ENCODE data around the gene FLVCR2.
A peak's percentile ranks its signal among the peaks of the same experiment; 100 is the strongest.

Gene FLVCR2

GRCh38 chr14:75657331-75657730, 78.9 kb downstream of the FLVCR2 start:
- no peaks in the 10 kb centered on the region for H3K9me3 ChIP-seq (ENCODE audit: control insufficient read depth, low read depth, low read length)
- no peak overlapping the region for H3K4me3 ChIP-seq (ENCODE audit: low read length)
- H3K9ac ChIP-seq (ENCODE audit: low read length): no peak overlapping the region
- H3K36me3 ChIP-seq (ENCODE audit: control insufficient read depth, low read depth, low read length): peaks cover 35% of the 10 kb centered on the region
- H3K27ac ChIP-seq (ENCODE audit: low read length): no peak overlapping the region
- H3K27me3 ChIP-seq (ENCODE audit: control insufficient read depth, insufficient read depth, low read length): no peaks in the 10 kb centered on the region
- H3K4me1 ChIP-seq (ENCODE audit: control insufficient read depth, low read depth, low read length): peaks cover 6% of the 10 kb centered on the region

- H3K27ac ChIP-seq (ENCODE audit: low read length): no peak overlapping the region
- H3K27me3 ChIP-seq (ENCODE audit: control insufficient read depth, insufficient read depth, low read length): no peaks in the 10 kb centered on the region
- H3K9ac ChIP-seq (ENCODE audit: low read length): no peak overlapping the region
- H3K36me3 ChIP-seq (ENCODE audit: control insufficient read depth, low read depth, low read length): peaks cover 35% of the 10 kb centered on the region
- no peaks in the 10 kb centered on the region for H3K9me3 ChIP-seq (ENCODE audit: control insufficient read depth, low read depth, low read length)
- no peak overlapping the region for H3K4me3 ChIP-seq (ENCODE audit: low read length)
- H3K4me1 ChIP-seq (ENCODE audit: control insufficient read depth, low read depth, low read length): peaks cover 6% of the 10 kb centered on the region
Measured at GRCh38 chr14:75658957-75659356, 80.5 kb downstream of the FLVCR2 start.

GRCh38 chr14:75660238-75660629, 81.8 kb downstream of the FLVCR2 start:
- H3K27me3 ChIP-seq (ENCODE audit: control insufficient read depth, insufficient read depth, low read length): no peaks in the 10 kb centered on the region
- peaks cover 6% of the 10 kb centered on the region for H3K4me1 ChIP-seq (ENCODE audit: control insufficient read depth, low read depth, low read length)
- peak overlapping the region; percentile 98 for H3K4me3 ChIP-seq (ENCODE audit: low read length)
- H3K9ac ChIP-seq (ENCODE audit: low read length): peak overlapping the region; percentile 92
- peak overlapping the region; percentile 94 for H3K27ac ChIP-seq (ENCODE audit: low read length)
- peaks cover 23% of the 10 kb centered on the region for H3K36me3 ChIP-seq (ENCODE audit: control insufficient read depth, low read depth, low read length)
- no peaks in the 10 kb centered on the region for H3K9me3 ChIP-seq (ENCODE audit: control insufficient read depth, low read depth, low read length)

- H3K27ac ChIP-seq (ENCODE audit: low read length): peak within 1 kb of the TSS; percentile 94
- peak within 1 kb of the TSS; percentile 98 for H3K4me3 ChIP-seq (ENCODE audit: low read length)
- H3K4me1 ChIP-seq (ENCODE audit: control insufficient read depth, low read depth, low read length): peaks cover 6% of the 10 kb centered on the region
- peak within 1 kb of the TSS; percentile 92 for H3K9ac ChIP-seq (ENCODE audit: low read length)
- no peaks in the 10 kb centered on the region for H3K9me3 ChIP-seq (ENCODE audit: control insufficient read depth, low read depth, low read length)
- H3K36me3 ChIP-seq (ENCODE audit: control insufficient read depth, low read depth, low read length): peaks cover 22% of the 10 kb centered on the region
- H3K27me3 ChIP-seq (ENCODE audit: control insufficient read depth, insufficient read depth, low read length): no peaks in the 10 kb centered on the region
Measured at GRCh38 chr14:75660630-75661498, 82.4 kb downstream of the FLVCR2 start, which contains the start of the genes ERG28 and TTLL5. Gene ERG28, minus strand, starts transcription at chr14:75660876. Its CDS starts 3,374 bp downstream, at chr14:75657502. Gene TTLL5, plus strand, starts transcription at chr14:75661246. Its CDS starts 1,904 bp downstream, at chr14:75663150.

DNA sequence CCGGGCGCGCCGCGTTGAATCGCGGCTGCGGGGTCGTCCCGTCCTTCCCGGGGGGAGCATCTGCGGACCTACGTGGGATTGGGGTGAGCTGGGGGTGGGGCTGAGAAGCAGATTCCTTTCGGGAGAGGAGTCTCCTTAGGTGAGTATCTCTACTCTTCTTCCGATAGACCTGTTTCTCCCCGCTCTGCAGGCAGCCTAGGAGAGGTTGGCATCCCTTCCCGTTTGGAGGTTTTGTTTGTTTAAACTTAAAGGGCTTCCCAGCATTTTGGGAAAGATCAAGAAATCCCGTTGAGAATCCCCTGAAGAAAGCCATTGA, 83.0 kb downstream of the FLVCR2 start:
- H3K4me1 ChIP-seq (ENCODE audit: control insufficient read depth, low read depth, low read length): peaks cover 6% of the 10 kb centered on the region
- H3K27me3 ChIP-seq (ENCODE audit: control insufficient read depth, insufficient read depth, low read length): no peaks in the 10 kb centered on the region
- H3K9me3 ChIP-seq (ENCODE audit: control insufficient read depth, low read depth, low read length): no peaks in the 10 kb centered on the region
- H3K4me3 ChIP-seq (ENCODE audit: low read length): peak overlapping the region; percentile 98
- peak overlapping the region; percentile 92 for H3K9ac ChIP-seq (ENCODE audit: low read length)
- peaks cover 27% of the 10 kb centered on the region for H3K36me3 ChIP-seq (ENCODE audit: control insufficient read depth, low read depth, low read length)
- H3K27ac ChIP-seq (ENCODE audit: low read length): peak overlapping the region; percentile 94

DNA sequence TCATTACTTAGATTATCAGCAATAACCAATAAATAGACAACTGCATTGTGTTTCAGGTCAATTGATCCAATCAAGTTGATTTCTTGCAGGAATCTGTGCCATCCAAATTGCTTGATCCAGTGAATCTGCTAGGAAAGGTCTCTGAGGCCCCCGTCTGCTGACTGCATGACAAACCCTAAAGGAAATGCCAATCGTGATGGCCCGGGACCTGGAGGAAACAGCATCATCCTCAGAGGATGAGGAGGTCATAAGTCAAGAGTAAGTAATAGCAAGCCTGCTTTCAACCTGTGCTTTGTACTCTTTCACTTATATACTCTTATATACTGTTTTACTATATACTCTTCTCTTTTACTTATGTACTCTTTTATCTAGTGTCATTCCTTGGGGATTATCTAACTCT, 84.5 kb downstream of the FLVCR2 start:
- H3K9ac ChIP-seq (ENCODE audit: low read length): no peak overlapping the region
- H3K27me3 ChIP-seq (ENCODE audit: control insufficient read depth, insufficient read depth, low read length): no peaks in the 10 kb centered on the region
- H3K4me1 ChIP-seq (ENCODE audit: control insufficient read depth, low read depth, low read length): peaks cover 6% of the 10 kb centered on the region
- no peaks in the 10 kb centered on the region for H3K9me3 ChIP-seq (ENCODE audit: control insufficient read depth, low read depth, low read length)
- H3K4me3 ChIP-seq (ENCODE audit: low read length): no peak overlapping the region
- H3K36me3 ChIP-seq (ENCODE audit: control insufficient read depth, low read depth, low read length): peaks cover 16% of the 10 kb centered on the region
- H3K27ac ChIP-seq (ENCODE audit: low read length): no peak overlapping the region

- Histone ChIP-seq H3K9ac (ENCODE audit: low read length) (no peak overlapping the region), H3K4me1 (ENCODE audit: control insufficient read depth, low read depth, low read length) (no peaks in the 10 kb centered on the region), H3K36me3 (ENCODE audit: control insufficient read depth, low read depth, low read length) (peaks cover 27% of the 10 kb centered on the region), H3K9me3 (ENCODE audit: control insufficient read depth, low read depth, low read length) (no peaks in the 10 kb centered on the region), H3K4me3 (ENCODE audit: low read length) (no peak overlapping the region), H3K27me3 (ENCODE audit: control insufficient read depth, insufficient read depth, low read length) (no peaks in the 10 kb centered on the region), H3K27ac (ENCODE audit: low read length) (no peak overlapping the region)
Measured at GRCh38 chr14:75667099-75667765, 88.8 kb downstream of the FLVCR2 start.

DNA sequence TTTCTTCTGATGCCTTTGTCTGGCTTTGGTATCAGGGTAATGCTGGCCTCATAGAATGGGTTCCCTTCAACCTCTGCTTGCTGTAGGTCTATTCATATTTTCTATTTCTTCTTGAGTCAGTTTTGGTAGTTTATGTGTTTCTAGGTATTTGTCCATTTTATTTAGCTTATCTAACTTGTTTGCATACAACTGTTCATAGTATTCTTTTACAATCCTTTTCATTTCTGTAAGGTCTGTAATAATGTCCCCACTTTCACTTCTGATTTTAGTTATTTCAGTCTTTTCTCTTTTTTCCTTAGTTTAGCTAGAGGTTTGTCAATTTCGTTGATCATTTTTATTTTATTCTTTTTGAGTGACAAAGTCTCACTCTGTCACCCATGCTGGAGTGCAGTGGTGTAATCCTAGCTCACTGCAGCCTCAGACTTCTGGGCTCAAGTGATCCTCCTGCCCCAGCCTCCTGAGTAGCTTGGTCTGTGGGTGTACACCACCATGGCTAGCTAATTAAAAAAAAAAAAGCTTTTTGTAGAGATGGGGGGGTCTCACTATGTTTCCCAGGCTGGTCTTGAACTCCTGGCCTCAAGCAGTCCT, 94.3 kb downstream of the FLVCR2 start:
- Histone ChIP-seq H3K4me3 (ENCODE audit: low read length) (no peak overlapping the region), H3K9ac (ENCODE audit: low read length) (no peak overlapping the region), H3K4me1 (ENCODE audit: control insufficient read depth, low read depth, low read length) (no peaks in the 10 kb centered on the region), H3K36me3 (ENCODE audit: control insufficient read depth, low read depth, low read length) (peaks cover 14% of the 10 kb centered on the region), H3K9me3 (ENCODE audit: control insufficient read depth, low read depth, low read length) (no peaks in the 10 kb centered on the region), H3K27ac (ENCODE audit: low read length) (no peak overlapping the region), H3K27me3 (ENCODE audit: control insufficient read depth, insufficient read depth, low read length) (no peaks in the 10 kb centered on the region)

DNA sequence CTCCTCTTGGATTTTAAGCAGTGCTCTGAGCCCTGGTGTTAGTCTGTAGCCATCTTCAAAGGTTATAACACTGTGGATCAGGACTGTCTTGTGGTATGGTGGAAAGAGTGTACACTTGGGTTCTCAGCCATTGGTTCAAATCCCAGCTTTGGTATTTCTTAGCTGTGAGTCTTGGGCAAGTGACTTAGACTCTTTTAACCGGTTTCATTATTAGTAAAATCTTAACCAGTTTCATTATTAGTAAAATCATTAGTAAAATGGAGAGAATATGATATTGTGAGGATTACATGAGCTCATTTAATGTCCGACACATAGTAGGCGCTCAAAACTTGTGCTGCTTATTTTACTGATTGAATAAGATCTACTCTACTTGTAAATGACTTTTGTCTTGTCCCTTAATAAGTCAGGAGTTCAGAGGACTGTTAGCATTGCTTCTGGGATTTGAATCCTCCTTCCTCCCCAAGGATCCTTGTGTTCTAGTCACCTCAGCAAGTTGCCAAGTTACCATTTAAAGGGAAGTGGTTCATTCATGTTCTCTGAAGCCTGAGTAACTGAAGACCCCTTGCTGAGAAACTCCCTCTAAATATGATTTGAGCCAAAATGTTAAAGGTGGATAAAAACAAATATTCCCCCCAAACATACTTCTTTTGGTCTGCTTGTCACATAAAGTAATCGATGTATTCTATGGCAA, 95.1 kb downstream of the FLVCR2 start:
- no peak overlapping the region for H3K9ac ChIP-seq (ENCODE audit: low read length)
- no peak overlapping the region for H3K4me3 ChIP-seq (ENCODE audit: low read length)
- H3K27ac ChIP-seq (ENCODE audit: low read length): no peak overlapping the region
- no peaks in the 10 kb centered on the region for H3K27me3 ChIP-seq (ENCODE audit: control insufficient read depth, insufficient read depth, low read length)
- H3K4me1 ChIP-seq (ENCODE audit: control insufficient read depth, low read depth, low read length): no peaks in the 10 kb centered on the region
- H3K9me3 ChIP-seq (ENCODE audit: control insufficient read depth, low read depth, low read length): no peaks in the 10 kb centered on the region
- H3K36me3 ChIP-seq (ENCODE audit: control insufficient read depth, low read depth, low read length): peaks cover 14% of the 10 kb centered on the region

GRCh38 chr14:75675265-75675960, 97.0 kb downstream of the FLVCR2 start:
- Histone ChIP-seq H3K36me3 (ENCODE audit: control insufficient read depth, low read depth, low read length) (peaks cover 4% of the 10 kb centered on the region), H3K27ac (ENCODE audit: low read length) (no peak overlapping the region), H3K9ac (ENCODE audit: low read length) (no peak overlapping the region), H3K4me1 (ENCODE audit: control insufficient read depth, low read depth, low read length) (no peaks in the 10 kb centered on the region), H3K9me3 (ENCODE audit: control insufficient read depth, low read depth, low read length) (no peaks in the 10 kb centered on the region), H3K27me3 (ENCODE audit: control insufficient read depth, insufficient read depth, low read length) (no peaks in the 10 kb centered on the region), H3K4me3 (ENCODE audit: low read length) (no peak overlapping the region)

DNA sequence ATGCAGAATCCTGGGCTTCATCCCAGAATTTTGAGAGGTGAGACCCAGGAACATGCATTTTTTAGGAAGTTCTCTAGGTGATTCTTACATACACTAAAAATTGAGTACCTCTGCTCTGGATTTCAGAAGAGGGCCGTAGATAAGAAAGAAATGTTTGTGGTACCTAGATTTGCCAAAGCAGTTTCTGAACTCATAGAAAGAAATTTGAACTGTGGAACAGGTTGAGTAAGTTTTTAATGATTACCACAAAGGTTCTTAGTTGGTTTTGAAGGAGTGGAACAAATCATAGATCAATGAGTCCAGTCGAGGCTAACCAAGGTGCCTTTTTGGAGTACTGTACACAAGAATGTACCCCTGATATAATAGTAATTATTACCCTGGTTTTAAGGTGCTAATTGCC, 107.5 kb downstream of the FLVCR2 start:
- Histone ChIP-seq H3K9me3 (ENCODE audit: control insufficient read depth, low read depth, low read length) (no peaks in the 10 kb centered on the region), H3K27me3 (ENCODE audit: control insufficient read depth, insufficient read depth, low read length) (no peaks in the 10 kb centered on the region), H3K36me3 (ENCODE audit: control insufficient read depth, low read depth, low read length) (peaks cover 36% of the 10 kb centered on the region), H3K9ac (ENCODE audit: low read length) (no peak overlapping the region), H3K27ac (ENCODE audit: low read length) (no peak overlapping the region), H3K4me1 (ENCODE audit: control insufficient read depth, low read depth, low read length) (no peaks in the 10 kb centered on the region), H3K4me3 (ENCODE audit: low read length) (no peak overlapping the region)

Data from iPS-18a (cell line).